WTC11 (cell line): ENCODE results near the gene CGNL1. TPM values are rescaled to one million over a fixed set of nuclear protein-coding genes. Genes with fewer than 3 reads are reported as not detected.

ENCODE experiments used
- ATAC-seq: fragments of 200-7000 bp; cut with Tn5 transposase; 2 replicates; pipeline ENCODE4 v1.10.0; 2021; ENCODE audit warnings: mild to moderate bottlenecking, moderate library complexity
- CTCF ChIA-PET: fragments of 300-600 bp; sonication (Branson Sonifier 250); formaldehyde crosslinking; loops from one replicate; lab custom pipeline; 2021; ENCODE audit warnings: antibody characterized with exemption; lab: Charles Lee
- POLR2A ChIA-PET: fragments of 350-600 bp; sonication (Branson Sonifier 250); formaldehyde crosslinking; loops from one replicate; lab custom pipeline; 2021; ENCODE audit warnings: antibody characterized with exemption; lab: Charles Lee
- DNase-seq: peaks from one replicate; pipeline ENCODE4 v3.0.0; 2021; ENCODE audit warnings: low spot score
- H3K27ac Mint-ChIP-seq: 2 replicates; pipeline ENCODE4 v1.8.0; 2021; ENCODE audit warnings: mixed read lengths
- H3K27me3 Mint-ChIP-seq: 2 replicates; pipeline ENCODE4 v1.8.0; 2021; ENCODE audit warnings: low read depth, mild to moderate bottlenecking, moderate library complexity, mixed read lengths
- H3K36me3 Mint-ChIP-seq: 2 replicates; pipeline ENCODE4 v1.8.0; 2021; ENCODE audit warnings: mixed read lengths
- H3K4me1 Mint-ChIP-seq: 2 replicates; pipeline ENCODE4 v1.8.0; 2022; ENCODE audit warnings: mixed read lengths
- H3K4me3 Mint-ChIP-seq: 2 replicates; pipeline ENCODE4 v1.8.0; 2021; ENCODE audit warnings: mild to moderate bottlenecking, moderate library complexity, mixed read lengths
- H3K9me3 Mint-ChIP-seq: 2 replicates; pipeline ENCODE4 v1.8.0; 2021; ENCODE audit warnings: mixed read lengths
- ESRRA ChIP-seq: sonication (generic); formaldehyde crosslinking; IDR thresholded peaks from 2 replicates; pipeline ENCODE4 v1.8.1; 2022; ENCODE audit warnings: mild to moderate bottlenecking, missing genetic modification reagents, borderline replicate concordance
- ETV6 ChIP-seq: sonication (generic); formaldehyde crosslinking; IDR thresholded peaks from 2 replicates; pipeline ENCODE4 v1.8.1; 2022; ENCODE audit warnings: mild to moderate bottlenecking, missing genetic modification reagents
- FOXJ3 ChIP-seq: sonication (generic); formaldehyde crosslinking; IDR thresholded peaks from 2 replicates; pipeline ENCODE4 v1.9.0; 2021; ENCODE audit warnings: missing genetic modification reagents, mild to moderate bottlenecking, borderline replicate concordance
- HMGA2 ChIP-seq: fragments of 250-450 bp; sonication (Bioruptor Pico); IDR thresholded peaks from 2 replicates; pipeline ENCODE4 v1.4.0; 2021; ENCODE audit warnings: mild to moderate bottlenecking, moderate library complexity
- IRF2 ChIP-seq: sonication (generic); formaldehyde crosslinking; IDR thresholded peaks from 2 replicates; pipeline ENCODE4 v1.8.0; 2022; ENCODE audit warnings: low read depth, missing genetic modification reagents, borderline replicate concordance
- JAZF1 ChIP-seq: fragments of 250-450 bp; sonication (Bioruptor Pico); IDR thresholded peaks from 2 replicates; pipeline ENCODE4 v1.9.0; 2021; ENCODE audit warnings: moderate library complexity, mild to moderate bottlenecking, inconsistent platforms
- MYBL2 ChIP-seq: sonication (generic); formaldehyde crosslinking; IDR thresholded peaks from 2 replicates; pipeline ENCODE4 v1.8.1; 2023; ENCODE audit warnings: mild to moderate bottlenecking, moderate library complexity, missing genetic modification reagents
- NR2C2 ChIP-seq: sonication (generic); formaldehyde crosslinking; IDR thresholded peaks from 2 replicates; pipeline ENCODE4 v1.8.0; 2022; ENCODE audit warnings: mild to moderate bottlenecking, missing genetic modification reagents
- OVOL2 ChIP-seq: fragments of 250-450 bp; sonication (Bioruptor Pico); IDR thresholded peaks from 2 replicates; pipeline ENCODE4 v1.9.0; 2021; ENCODE audit warnings: mild to moderate bottlenecking, borderline replicate concordance
- RORB ChIP-seq: fragments of 250-450 bp; sonication (Bioruptor Pico); IDR thresholded peaks from 2 replicates; pipeline ENCODE4 v1.9.0; 2021; ENCODE audit warnings: mild to moderate bottlenecking
- ZNF263 ChIP-seq: sonication (generic); formaldehyde crosslinking; IDR thresholded peaks from 2 replicates; pipeline ENCODE4 v1.8.1; 2022; ENCODE audit warnings: low read depth, mild to moderate bottlenecking, moderate library complexity, missing genetic modification reagents
- ZNF416 ChIP-seq: fragments of 250-450 bp; sonication (Bioruptor Pico); IDR thresholded peaks from 2 replicates; pipeline ENCODE4 v1.9.0; 2021; ENCODE audit warnings: mild to moderate bottlenecking, inconsistent platforms
- ZNF423 ChIP-seq: fragments of 250-450 bp; sonication (Bioruptor Pico); IDR thresholded peaks from 2 replicates; pipeline ENCODE4 v2.1.2; 2022; ENCODE audit warnings: mild to moderate bottlenecking, moderate library complexity
- total RNA-seq: library from RNA; stranded (reverse); gene quantifications from 3 replicates; pipeline ENCODE4 v1.2.3, GENCODE V29; 2021
- TF ChIP-seq, protein P1 (sequence below): fragments of 250-450 bp; sonication (Bioruptor Pico); IDR thresholded peaks from 2 replicates; pipeline ENCODE4 v1.8.0; 2021; ENCODE audit warnings: mild to moderate bottlenecking
- TF ChIP-seq, protein P2 (sequence below): fragments of 250-450 bp; sonication (Bioruptor Pico); IDR thresholded peaks from 2 replicates; pipeline ENCODE4 v1.9.0; 2021; ENCODE audit warnings: moderate library complexity, mild to moderate bottlenecking, inconsistent platforms, borderline replicate concordance
- TF ChIP-seq, protein P3 (sequence below): sonication (generic); formaldehyde crosslinking; IDR thresholded peaks from 2 replicates; pipeline ENCODE4 v1.8.1; 2022; ENCODE audit warnings: mild to moderate bottlenecking, moderate library complexity, missing genetic modification reagents
- TF ChIP-seq, protein P4 (sequence below): sonication (generic); formaldehyde crosslinking; IDR thresholded peaks from 2 replicates; pipeline ENCODE4 v1.8.1; 2023; ENCODE audit warnings: mild to moderate bottlenecking, missing genetic modification reagents, moderate library complexity
- TF ChIP-seq, protein P5 (sequence below): fragments of 200-600 bp; IDR thresholded peaks from 2 replicates; pipeline ENCODE4 v1.8.0; 2022; ENCODE audit warnings: antibody characterized with exemption
- TF ChIP-seq, protein P6 (sequence below): sonication (generic); formaldehyde crosslinking; IDR thresholded peaks from 2 replicates; pipeline ENCODE4 v1.8.1; 2022; ENCODE audit warnings: low read depth, missing genetic modification reagents, borderline replicate concordance
- TF ChIP-seq, protein P7 (sequence below): sonication (generic); formaldehyde crosslinking; conservative IDR thresholded peaks from 2 replicates; pipeline ENCODE4 v1.8.1; 2022; ENCODE audit warnings: mild to moderate bottlenecking, missing genetic modification reagents
- TF ChIP-seq, protein P8 (sequence below): sonication (generic); formaldehyde crosslinking; IDR thresholded peaks from 2 replicates; pipeline ENCODE4 v1.8.1; 2023; ENCODE audit warnings: mild to moderate bottlenecking, moderate library complexity, missing genetic modification reagents

CGNL1 gene
- total RNA-seq, 1 experiment from 2014 or later, result 57.3 TPM

DNA sequence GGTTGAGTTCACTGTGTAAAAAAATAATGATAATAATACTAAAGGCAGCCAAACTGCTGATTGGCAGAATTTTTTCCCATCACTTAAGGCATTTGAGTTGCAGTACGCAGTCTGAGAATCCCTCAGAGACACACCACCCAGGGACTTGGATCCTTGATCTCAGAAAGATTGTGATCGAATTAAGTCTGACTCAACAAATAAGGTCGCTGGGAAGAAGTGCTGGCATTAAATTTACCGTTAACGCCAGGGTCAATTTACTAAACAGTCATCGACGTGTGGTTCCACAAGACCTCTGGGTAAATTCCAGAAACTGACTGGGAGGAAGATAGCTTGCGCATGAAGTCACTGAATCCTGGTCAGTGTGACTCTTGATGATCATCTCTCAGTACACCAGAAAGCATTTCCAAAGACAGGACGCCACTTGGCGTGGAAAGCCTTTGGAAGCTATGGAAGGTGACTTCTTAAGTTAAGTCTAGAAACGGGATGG lies 48.3 kb upstream of the CGNL1 start (continued):
- TF ChIP-seq ZNF263 (no peak), NR2C2 (CRISPR knock-in tag) (no peak), ZNF416 (CRISPR knock-in tag) (no peak)
- TF ChIP-seq, protein P1, sequence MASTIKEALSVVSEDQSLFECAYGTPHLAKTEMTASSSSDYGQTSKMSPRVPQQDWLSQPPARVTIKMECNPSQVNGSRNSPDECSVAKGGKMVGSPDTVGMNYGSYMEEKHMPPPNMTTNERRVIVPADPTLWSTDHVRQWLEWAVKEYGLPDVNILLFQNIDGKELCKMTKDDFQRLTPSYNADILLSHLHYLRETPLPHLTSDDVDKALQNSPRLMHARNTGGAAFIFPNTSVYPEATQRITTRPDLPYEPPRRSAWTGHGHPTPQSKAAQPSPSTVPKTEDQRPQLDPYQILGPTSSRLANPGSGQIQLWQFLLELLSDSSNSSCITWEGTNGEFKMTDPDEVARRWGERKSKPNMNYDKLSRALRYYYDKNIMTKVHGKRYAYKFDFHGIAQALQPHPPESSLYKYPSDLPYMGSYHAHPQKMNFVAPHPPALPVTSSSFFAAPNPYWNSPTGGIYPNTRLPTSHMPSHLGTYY (CRISPR knock-in tag), result no peak
- TF ChIP-seq, protein P2, sequence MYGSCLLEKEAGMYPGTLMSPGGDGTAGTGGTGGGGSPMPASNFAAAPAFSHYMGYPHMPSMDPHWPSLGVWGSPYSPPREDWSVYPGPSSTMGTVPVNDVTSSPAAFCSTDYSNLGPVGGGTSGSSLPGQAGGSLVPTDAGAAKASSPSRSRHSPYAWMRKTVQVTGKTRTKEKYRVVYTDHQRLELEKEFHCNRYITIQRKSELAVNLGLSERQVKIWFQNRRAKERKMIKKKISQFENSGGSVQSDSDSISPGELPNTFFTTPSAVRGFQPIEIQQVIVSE (CRISPR knock-in tag), result no peak
- TF ChIP-seq, protein P3, sequence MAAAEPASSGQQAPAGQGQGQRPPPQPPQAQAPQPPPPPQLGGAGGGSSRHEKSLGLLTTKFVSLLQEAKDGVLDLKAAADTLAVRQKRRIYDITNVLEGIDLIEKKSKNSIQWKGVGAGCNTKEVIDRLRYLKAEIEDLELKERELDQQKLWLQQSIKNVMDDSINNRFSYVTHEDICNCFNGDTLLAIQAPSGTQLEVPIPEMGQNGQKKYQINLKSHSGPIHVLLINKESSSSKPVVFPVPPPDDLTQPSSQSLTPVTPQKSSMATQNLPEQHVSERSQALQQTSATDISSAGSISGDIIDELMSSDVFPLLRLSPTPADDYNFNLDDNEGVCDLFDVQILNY, result no peak

DNA sequence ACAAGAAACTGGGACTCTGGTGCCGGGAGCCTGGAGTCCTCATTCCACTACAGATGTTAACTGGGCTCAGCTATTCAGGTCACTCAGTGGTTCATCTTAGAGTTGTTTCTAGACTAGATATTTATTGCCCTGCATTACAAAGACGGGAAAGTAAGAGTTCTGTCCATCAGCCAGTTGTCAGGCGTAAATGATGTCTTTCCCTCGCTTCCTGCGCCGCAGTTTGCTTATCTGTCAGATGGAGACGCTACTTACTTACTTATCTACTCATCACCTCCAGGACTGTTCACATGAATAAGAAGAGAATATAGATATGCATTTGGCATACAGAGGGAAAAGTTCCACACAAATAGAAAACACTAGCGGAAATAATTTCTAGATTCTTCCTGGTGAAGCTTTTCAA lies 47.8 kb upstream of the CGNL1 start:
- no peak for ATAC-seq
- H3K4me3 Mint-ChIP-seq, result no peak overlapping the region
- TF ChIP-seq, protein P3, result no peak
- no peak for TF ChIP-seq IRF2 (CRISPR knock-in tag)
- TF ChIP-seq, protein P4, sequence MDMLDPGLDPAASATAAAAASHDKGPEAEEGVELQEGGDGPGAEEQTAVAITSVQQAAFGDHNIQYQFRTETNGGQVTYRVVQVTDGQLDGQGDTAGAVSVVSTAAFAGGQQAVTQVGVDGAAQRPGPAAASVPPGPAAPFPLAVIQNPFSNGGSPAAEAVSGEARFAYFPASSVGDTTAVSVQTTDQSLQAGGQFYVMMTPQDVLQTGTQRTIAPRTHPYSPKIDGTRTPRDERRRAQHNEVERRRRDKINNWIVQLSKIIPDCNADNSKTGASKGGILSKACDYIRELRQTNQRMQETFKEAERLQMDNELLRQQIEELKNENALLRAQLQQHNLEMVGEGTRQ (CRISPR knock-in tag), result no peak
- no peak for TF ChIP-seq RORB (CRISPR knock-in tag)
- no peak for TF ChIP-seq MYBL2
- TF ChIP-seq HMGA2, result no peak
- TF ChIP-seq FOXJ3 (CRISPR knock-in tag), result no peak
- TF ChIP-seq NR2C2 (CRISPR knock-in tag), result no peak
- TF ChIP-seq, protein P5, sequence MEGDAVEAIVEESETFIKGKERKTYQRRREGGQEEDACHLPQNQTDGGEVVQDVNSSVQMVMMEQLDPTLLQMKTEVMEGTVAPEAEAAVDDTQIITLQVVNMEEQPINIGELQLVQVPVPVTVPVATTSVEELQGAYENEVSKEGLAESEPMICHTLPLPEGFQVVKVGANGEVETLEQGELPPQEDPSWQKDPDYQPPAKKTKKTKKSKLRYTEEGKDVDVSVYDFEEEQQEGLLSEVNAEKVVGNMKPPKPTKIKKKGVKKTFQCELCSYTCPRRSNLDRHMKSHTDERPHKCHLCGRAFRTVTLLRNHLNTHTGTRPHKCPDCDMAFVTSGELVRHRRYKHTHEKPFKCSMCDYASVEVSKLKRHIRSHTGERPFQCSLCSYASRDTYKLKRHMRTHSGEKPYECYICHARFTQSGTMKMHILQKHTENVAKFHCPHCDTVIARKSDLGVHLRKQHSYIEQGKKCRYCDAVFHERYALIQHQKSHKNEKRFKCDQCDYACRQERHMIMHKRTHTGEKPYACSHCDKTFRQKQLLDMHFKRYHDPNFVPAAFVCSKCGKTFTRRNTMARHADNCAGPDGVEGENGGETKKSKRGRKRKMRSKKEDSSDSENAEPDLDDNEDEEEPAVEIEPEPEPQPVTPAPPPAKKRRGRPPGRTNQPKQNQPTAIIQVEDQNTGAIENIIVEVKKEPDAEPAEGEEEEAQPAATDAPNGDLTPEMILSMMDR, result no peak
- TF ChIP-seq, protein P6, sequence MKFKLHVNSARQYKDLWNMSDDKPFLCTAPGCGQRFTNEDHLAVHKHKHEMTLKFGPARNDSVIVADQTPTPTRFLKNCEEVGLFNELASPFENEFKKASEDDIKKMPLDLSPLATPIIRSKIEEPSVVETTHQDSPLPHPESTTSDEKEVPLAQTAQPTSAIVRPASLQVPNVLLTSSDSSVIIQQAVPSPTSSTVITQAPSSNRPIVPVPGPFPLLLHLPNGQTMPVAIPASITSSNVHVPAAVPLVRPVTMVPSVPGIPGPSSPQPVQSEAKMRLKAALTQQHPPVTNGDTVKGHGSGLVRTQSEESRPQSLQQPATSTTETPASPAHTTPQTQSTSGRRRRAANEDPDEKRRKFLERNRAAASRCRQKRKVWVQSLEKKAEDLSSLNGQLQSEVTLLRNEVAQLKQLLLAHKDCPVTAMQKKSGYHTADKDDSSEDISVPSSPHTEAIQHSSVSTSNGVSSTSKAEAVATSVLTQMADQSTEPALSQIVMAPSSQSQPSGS (CRISPR knock-in tag), result no peak
- TF ChIP-seq OVOL2 (CRISPR knock-in tag), result no peak
- no peak for TF ChIP-seq JAZF1 (CRISPR knock-in tag)
- TF ChIP-seq, protein P7, sequence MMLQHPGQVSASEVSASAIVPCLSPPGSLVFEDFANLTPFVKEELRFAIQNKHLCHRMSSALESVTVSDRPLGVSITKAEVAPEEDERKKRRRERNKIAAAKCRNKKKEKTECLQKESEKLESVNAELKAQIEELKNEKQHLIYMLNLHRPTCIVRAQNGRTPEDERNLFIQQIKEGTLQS (CRISPR knock-in tag), result no peak
- TF ChIP-seq ZNF423 (CRISPR knock-in tag), result no peak
- TF ChIP-seq, protein P8, sequence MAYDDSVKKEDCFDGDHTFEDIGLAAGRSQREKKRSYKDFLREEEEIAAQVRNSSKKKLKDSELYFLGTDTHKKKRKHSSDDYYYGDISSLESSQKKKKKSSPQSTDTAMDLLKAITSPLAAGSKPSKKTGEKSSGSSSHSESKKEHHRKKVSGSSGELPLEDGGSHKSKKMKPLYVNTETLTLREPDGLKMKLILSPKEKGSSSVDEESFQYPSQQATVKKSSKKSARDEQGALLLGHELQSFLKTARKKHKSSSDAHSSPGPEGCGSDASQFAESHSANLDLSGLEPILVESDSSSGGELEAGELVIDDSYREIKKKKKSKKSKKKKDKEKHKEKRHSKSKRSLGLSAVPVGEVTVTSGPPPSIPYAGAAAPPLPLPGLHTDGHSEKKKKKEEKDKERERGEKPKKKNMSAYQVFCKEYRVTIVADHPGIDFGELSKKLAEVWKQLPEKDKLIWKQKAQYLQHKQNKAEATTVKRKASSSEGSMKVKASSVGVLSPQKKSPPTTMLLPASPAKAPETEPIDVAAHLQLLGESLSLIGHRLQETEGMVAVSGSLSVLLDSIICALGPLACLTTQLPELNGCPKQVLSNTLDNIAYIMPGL (CRISPR knock-in tag), result no peak
- no peak for TF ChIP-seq ETV6 (CRISPR knock-in tag)
- TF ChIP-seq ESRRA (CRISPR knock-in tag), result no peak
- TF ChIP-seq, all 79 proteins: peak for 0
- DNase-seq, result no peak
- ChIA-PET CTCF (interaction anchor here (1.1 to 2.4 kb wide), 5 partner anchors 12 to 199 kb away, joined by 4 to 9 read pairs (median 6); no protein-coding TSS in a partner anchor), POLR2A (no interaction called here)
- Mint-ChIP-seq H3K36me3 (no peaks in the 10 kb centered on the region), H3K27ac (no peak overlapping the region), H3K4me1 (peaks cover 13% of the 10 kb centered on the region), H3K9me3 (no peaks in the 10 kb centered on the region), H3K27me3 (no peaks in the 10 kb centered on the region; the same call in 1 of the 2 replicates)
